Measurements from ENCODE around the gene KLF15.

The KLF15 gene

GRCh38 chr3:126304291-126304690 lies 52.9 kb downstream of the KLF15 start:
- no peak for DNase-seq

DNA sequence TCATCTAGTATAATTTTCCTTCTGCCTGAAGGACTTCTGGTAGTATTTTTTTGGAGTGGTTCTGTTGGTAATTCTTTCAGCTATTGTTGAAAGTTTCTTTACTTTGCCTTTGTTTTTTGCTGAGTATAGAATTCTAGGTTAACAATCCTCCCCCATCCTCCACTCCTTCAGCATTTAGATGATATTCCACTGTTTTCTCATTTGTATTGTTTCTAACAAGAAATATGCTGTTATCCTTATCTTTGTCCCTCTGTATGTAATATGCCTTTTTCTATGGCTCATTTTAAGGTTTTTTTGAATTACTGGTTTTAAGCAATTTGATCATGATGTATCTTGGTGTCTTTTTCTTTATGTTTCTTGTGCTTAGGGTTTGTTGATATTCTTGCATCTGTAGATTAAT lies 53.9 kb downstream of the KLF15 start:
- DNase-seq: no peak

GRCh38 chr3:126300761-126301481 lies 56.3 kb downstream of the KLF15 start:
- DNase-seq: peak; percentile 24

DNA sequence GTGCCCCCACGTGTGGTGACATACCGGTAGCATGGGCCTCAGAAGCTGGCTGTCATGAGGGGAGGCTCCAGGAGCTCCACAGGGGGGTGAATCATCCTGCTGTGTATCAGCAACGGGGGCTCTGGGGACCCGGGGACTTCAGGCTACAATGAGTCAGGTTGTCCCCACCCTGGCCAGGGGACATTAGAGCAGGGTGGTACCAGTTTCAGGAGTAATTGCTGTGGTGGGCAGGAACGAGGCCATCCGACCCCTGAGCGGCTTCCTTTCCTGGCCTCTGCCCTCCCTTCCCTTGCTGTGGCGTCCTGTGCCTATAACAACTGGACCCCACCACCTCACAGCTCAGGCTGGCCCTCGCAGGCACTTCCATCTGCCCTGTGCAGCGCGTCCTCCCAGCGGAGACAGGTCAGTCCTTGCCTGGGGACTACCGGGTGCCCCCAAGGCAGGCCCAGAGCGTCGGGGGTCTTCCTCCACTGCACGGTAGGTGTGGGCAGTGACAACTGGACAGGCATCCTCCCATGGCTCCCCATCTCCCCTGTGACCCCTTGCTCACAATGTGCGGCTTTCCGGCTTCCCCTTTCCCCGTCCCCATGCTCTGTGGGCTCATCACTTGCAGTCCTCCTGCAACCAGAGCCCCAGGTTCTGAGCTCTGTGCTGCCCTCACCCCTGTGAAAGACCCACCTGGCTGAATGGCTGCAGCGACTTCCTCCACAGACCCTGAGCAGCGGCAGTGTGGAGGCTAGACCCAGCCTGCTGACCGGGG lies 57.0 kb downstream of the KLF15 start:
- peak; percentile 28 for DNase-seq

DNA sequence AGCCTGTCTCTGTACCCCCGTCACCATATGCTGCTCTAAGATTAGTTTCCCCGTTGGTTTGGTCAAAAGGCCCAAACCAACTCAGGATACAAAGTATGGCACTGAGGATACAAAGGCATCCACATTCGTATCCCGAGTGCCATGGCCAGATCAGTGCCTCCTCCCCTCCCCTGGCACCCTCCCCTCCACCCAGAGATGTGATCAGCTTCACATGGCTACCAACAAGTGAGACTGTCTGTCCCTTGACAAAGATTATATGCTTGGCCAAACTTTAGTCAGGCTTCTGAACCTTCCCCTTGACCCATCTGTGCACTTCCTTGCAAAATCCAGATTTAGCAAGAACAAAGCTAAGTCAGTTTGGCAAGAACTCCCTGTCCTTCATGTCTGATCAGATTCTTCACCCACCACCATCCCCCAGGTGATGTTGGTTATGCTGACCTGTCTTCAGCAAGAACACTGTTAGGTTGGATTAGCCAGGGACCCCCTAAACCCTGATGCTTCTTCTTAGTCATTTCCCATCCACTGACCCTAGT lies 61.7 kb downstream of the KLF15 start:
- no peak for DNase-seq

GRCh38 chr3:126294211-126294808 lies 62.9 kb downstream of the KLF15 start:
- DNase-seq: no peak

GRCh38 chr3:126293370-126294082 lies 63.7 kb downstream of the KLF15 start:
- DNase-seq: no peak

Measured in activated CD8-positive, alpha-beta memory T cell treated with anti-CD3 and anti-CD28 coated beads for 24 hours (primary cell).